BJ (cell line): ENCODE results near the gene LARP4B. TPM values are rescaled to one million over a fixed set of nuclear protein-coding genes. Genes with fewer than 3 reads are reported as not detected.
"Not testable (repeated sequence)": the region's sequence is repeated elsewhere in the genome, so short reads cannot be mapped to it uniquely, and the experiment has no call there.

ENCODE experiments used
- CTCF ChIA-PET: fragments of 350-600 bp; formaldehyde crosslinking; extraction: SDS; loops from one replicate; lab custom pipeline; 2021; ENCODE audit warnings: antibody characterized with exemption, inconsistent platforms; lab: Yijun Ruan, JAX
- POLR2A ChIA-PET: fragments of 300-600 bp; sonication (Branson Sonifier 250); formaldehyde crosslinking; extraction: SDS; loops from one replicate; lab custom pipeline; 2021; ENCODE audit warnings: antibody characterized with exemption; lab: Charles Lee
- DNase-seq: peaks from one replicate; pipeline ENCODE4 v3.0.0-alpha.2; 2011; ENCODE audit warnings: low read depth
- H3K27me3 ChIP-seq: 2 replicates; pipeline ENCODE4 v1.6.0; 2011; ENCODE audit warnings: low read length; ENCODE audit not compliant: control insufficient read depth, insufficient read depth
- H3K36me3 ChIP-seq: 2 replicates; pipeline ENCODE4 v1.5.1; 2011; ENCODE audit warnings: low read length; ENCODE audit not compliant: control insufficient read depth, insufficient read depth
- H3K4me3 ChIP-seq: 2 replicates; pipeline ENCODE4 v1.5.1; 2011; ENCODE audit warnings: low read depth, mild to moderate bottlenecking, control low read depth, low read length
- polyA plus RNA-seq: library from polyadenylated mRNA; depleted of rRNA; stranded (reverse); fragments of >200 nt; gene quantifications from 2 replicates; pipeline ENCODE4 v1.2.3, GENCODE V29; 2011
- TF ChIP-seq, protein P1 (sequence below): IDR thresholded peaks from 2 replicates; pipeline ENCODE4 v1.5.1; 2011; ENCODE audit warnings: low read depth, mild to moderate bottlenecking, control low read depth, inconsistent platforms, low read length, moderate library complexity; ENCODE audit not compliant: insufficient read depth

Gene LARP4B
- polyA plus RNA-seq, 1 experiment = 38.4 TPM

- CTCF ChIA-PET = no interaction called here
- no peak for DNase-seq
- TF ChIP-seq, protein P1, sequence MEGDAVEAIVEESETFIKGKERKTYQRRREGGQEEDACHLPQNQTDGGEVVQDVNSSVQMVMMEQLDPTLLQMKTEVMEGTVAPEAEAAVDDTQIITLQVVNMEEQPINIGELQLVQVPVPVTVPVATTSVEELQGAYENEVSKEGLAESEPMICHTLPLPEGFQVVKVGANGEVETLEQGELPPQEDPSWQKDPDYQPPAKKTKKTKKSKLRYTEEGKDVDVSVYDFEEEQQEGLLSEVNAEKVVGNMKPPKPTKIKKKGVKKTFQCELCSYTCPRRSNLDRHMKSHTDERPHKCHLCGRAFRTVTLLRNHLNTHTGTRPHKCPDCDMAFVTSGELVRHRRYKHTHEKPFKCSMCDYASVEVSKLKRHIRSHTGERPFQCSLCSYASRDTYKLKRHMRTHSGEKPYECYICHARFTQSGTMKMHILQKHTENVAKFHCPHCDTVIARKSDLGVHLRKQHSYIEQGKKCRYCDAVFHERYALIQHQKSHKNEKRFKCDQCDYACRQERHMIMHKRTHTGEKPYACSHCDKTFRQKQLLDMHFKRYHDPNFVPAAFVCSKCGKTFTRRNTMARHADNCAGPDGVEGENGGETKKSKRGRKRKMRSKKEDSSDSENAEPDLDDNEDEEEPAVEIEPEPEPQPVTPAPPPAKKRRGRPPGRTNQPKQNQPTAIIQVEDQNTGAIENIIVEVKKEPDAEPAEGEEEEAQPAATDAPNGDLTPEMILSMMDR = no peak
Observed at GRCh38 chr10:934746-935406, 3.4 kb upstream of the LARP4B start.

GRCh38 chr10:934165-934564 is 2.7 kb upstream of the LARP4B start:
- H3K4me3 ChIP-seq, H3K27me3 ChIP-seq, POLR2A ChIA-PET, H3K36me3 ChIP-seq, CTCF ChIA-PET, DNase-seq: not testable (repeated sequence)

More at GRCh38 chr10:934746-935406, 3.4 kb upstream of the LARP4B start:
- POLR2A ChIA-PET = no interaction called here
- Histone ChIP-seq H3K36me3 (no peaks in the 10 kb centered on the region), H3K27me3 (no peaks in the 10 kb centered on the region; the same call in 1 of the 2 replicates), H3K4me3 (no peak overlapping the region)

- DNase-seq = no peak
- ChIA-PET POLR2A (no interaction called here), CTCF (interaction anchor here (1.1 kb wide), 1 partner anchor 10 kb away, joined by 5 read pairs; no protein-coding TSS in a partner anchor)
- Histone ChIP-seq H3K36me3 (no peaks in the 10 kb centered on the region), H3K27me3 (no peaks in the 10 kb centered on the region; the same call in 1 of the 2 replicates), H3K4me3 (peak overlapping the region; percentile 57; the same call in 1 of the 2 replicates)
- TF ChIP-seq, protein P1 = no peak
Observed at GRCh38 chr10:932589-932988, 1.1 kb upstream of the LARP4B start.

DNA sequence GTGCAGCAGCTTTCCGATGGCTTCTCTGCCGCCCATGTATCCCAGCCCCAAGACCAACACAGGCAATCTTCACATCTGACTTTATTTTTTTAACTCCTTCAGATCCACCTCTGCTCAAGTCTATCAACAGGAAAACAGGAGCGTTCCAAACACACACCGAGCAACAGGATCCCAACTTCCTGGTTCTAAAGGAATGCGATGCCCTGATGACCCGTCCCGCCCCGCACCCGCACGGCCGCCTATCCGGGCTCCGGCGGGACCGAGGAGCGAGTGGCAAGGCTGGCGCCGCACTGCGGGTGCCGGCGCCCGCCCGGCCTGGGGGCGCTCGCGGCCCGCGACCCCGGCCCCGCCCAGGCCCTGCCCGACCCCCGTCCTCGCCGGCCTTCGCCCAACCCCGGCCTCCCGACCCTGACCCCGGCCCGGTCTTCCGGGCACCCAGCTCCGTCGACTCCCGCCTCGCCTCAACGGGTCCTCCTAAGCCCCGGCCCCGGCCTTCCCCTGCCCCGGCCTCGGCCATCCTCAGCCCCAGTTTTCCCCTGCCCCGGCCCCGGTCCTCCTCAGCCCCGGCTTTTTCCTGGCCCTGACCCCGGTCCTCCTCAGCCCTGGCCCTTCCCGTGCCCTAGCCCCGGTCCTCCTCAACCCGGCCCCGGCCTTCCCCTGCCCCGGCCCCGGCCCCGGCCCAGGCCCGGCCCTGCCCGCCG is 730 bp downstream of the LARP4B start:
- DNase-seq = no peak
- H3K36me3 ChIP-seq = no peaks in the 10 kb centered on the region
- ChIA-PET CTCF (no interaction called here), POLR2A (interaction anchor here (1.0 kb wide), 2 partner anchors 57 to 118 kb away, joined by 3 read pairs; partner anchors contain the start of genes GTPBP4 and IDI1)
- H3K4me3 ChIP-seq = peak overlapping the region; percentile 94
- H3K27me3 ChIP-seq = no peaks in the 10 kb centered on the region; the same call in 1 of the 2 replicates
- TF ChIP-seq, protein P1 = no peak

GRCh38 chr10:929960-930624 is 1.4 kb downstream of the LARP4B start:
- TF ChIP-seq, protein P1 = no peak
- no peaks in the 10 kb centered on the region for H3K36me3 ChIP-seq
- ChIA-PET POLR2A (no interaction called here), CTCF (interaction anchor here (1.8 kb wide), 1 partner anchor 20 kb away, joined by 6 read pairs; no protein-coding TSS in a partner anchor)
- no peak for DNase-seq
- no peaks in the 10 kb centered on the region; the same call in 1 of the 2 replicates for H3K27me3 ChIP-seq
- H3K4me3 ChIP-seq = peak overlapping the region; percentile 94
